Stimulated activated memory B cell treated with anti-CD40 and anti-IgM and Interleukin-4, amounts not matched to agents 10 μg/mL and 1 μg/mL and 100 μg/mL, for 72 hours (primary cell): ENCODE data around the gene OPCML.
A peak's percentile ranks its signal among the peaks of the same experiment; 100 is the strongest.

ENCODE experiments used
- ATAC-seq: fragments of 150-1000 bp; cut with Tn5 transposase; 2 replicates; pipeline ENCODE4 v1.10.0; 2021
- H3K27ac Mint-ChIP-seq: one replicate; pipeline ENCODE4 v1.8.0; 2022; ENCODE audit warnings: mild to moderate bottlenecking, mixed read lengths
- H3K27me3 Mint-ChIP-seq: one replicate; pipeline ENCODE4 v1.8.0; 2022; ENCODE audit warnings: mixed read lengths
- H3K36me3 Mint-ChIP-seq: one replicate; pipeline ENCODE4 v1.8.0; 2022; ENCODE audit warnings: mixed read lengths
- H3K4me1 Mint-ChIP-seq: one replicate; pipeline ENCODE4 v1.8.0; 2022; ENCODE audit warnings: mixed read lengths
- H3K4me3 Mint-ChIP-seq: one replicate; pipeline ENCODE4 v1.8.0; 2022; ENCODE audit warnings: mild to moderate bottlenecking, moderate library complexity, mixed read lengths
- H3K9me3 Mint-ChIP-seq: one replicate; pipeline ENCODE4 v1.8.0; 2022; ENCODE audit warnings: mixed read lengths

The OPCML gene

GRCh38 chr11:133147625-133148024, 384.7 kb downstream of the OPCML start:
- no peak overlapping the region for H3K4me3 Mint-ChIP-seq
- H3K27me3 Mint-ChIP-seq: no peaks in the 10 kb centered on the region
- H3K27ac Mint-ChIP-seq: no peak overlapping the region
- H3K4me1 Mint-ChIP-seq: no peaks in the 10 kb centered on the region
- no peaks in the 10 kb centered on the region for H3K36me3 Mint-ChIP-seq
- no peak for ATAC-seq
- H3K9me3 Mint-ChIP-seq: peaks cover 4% of the 10 kb centered on the region

DNA sequence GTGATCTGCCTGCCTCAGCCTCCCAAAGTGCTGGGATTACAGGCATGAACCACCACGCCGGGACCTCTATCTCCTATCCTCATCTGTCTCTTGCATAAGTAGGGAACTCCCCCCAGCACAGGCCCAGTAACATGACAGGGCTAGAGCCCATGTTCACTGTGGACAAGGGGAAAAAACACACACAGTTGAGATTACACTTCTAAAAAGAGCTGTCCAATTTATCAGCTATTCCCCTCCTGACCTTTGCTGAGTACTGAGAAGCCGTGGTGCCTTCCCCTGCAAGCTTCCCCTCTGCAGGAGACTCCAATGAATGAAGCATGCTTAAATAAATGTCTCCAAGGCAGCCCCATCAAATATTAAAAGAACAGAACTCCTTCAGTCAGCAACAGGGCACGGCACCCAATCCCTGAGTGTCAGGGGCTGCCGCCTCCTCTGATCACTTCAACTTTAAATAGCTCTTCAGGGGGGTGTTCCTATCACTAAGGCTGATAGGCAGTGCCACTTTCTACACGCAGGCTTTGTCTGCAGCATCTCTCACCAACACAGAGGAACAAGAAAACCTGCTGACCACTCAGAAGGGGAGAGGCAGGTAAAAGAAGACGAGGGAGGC, 385.5 kb downstream of the OPCML start:
- H3K27ac Mint-ChIP-seq: no peak overlapping the region
- H3K4me3 Mint-ChIP-seq: no peak overlapping the region
- peaks cover 4% of the 10 kb centered on the region for H3K9me3 Mint-ChIP-seq
- no peaks in the 10 kb centered on the region for H3K27me3 Mint-ChIP-seq
- ATAC-seq: no peak
- H3K36me3 Mint-ChIP-seq: no peaks in the 10 kb centered on the region
- H3K4me1 Mint-ChIP-seq: no peaks in the 10 kb centered on the region

DNA sequence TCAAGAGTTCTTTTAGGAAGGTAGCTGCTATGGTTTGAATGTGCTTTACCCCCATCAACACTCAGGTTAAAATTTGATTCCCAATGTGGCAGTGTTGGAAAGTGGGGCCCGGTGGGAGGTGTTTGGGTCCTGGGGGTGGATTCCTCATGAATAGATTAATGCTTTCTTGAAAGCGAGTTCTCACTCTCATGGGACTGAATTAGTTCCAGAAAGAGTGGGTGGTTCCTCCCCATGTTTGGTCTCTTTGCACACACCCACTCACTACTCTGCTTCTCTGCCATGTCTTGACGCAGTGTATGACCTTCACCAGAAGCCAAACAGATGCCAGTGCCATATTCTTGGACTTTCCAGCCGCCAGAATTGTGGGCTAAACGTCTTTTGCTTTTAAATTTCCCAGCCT, 394.4 kb downstream of the OPCML start:
- Mint-ChIP-seq H3K27ac (no peak overlapping the region), H3K9me3 (peaks cover 10% of the 10 kb centered on the region), H3K27me3 (no peaks in the 10 kb centered on the region), H3K4me3 (no peak overlapping the region), H3K36me3 (no peaks in the 10 kb centered on the region), H3K4me1 (no peaks in the 10 kb centered on the region)
- no peak for ATAC-seq

DNA sequence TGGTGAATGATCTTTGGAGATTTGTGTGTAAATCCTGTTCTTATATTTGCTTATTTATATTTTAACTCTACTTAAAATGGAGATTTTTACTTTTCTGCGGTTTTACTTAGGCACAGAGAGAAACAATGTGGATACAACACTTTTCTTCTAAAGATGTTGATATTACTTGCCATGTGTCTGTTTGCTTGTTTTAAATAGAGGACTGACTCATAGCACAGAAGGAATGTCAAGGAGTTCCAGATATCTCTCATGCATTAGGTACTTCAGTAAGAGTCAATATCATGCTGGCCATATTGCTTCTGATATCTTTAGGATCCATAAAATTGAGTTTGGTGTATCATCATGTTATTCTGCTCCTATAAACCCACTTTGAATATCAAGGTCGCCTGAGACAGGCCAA, 395.0 kb downstream of the OPCML start:
- Mint-ChIP-seq H3K4me3 (no peak overlapping the region), H3K4me1 (no peaks in the 10 kb centered on the region), H3K27me3 (no peaks in the 10 kb centered on the region), H3K36me3 (no peaks in the 10 kb centered on the region), H3K9me3 (peaks cover 10% of the 10 kb centered on the region), H3K27ac (no peak overlapping the region)
- no peak for ATAC-seq

- H3K36me3 Mint-ChIP-seq: no peaks in the 10 kb centered on the region
- ATAC-seq: no peak
Measured at GRCh38 chr11:133136376-133136775, 395.9 kb downstream of the OPCML start.

GRCh38 chr11:133134314-133135173, 397.8 kb downstream of the OPCML start:
- H3K4me3 Mint-ChIP-seq: no peak overlapping the region
- no peaks in the 10 kb centered on the region for H3K27me3 Mint-ChIP-seq
- ATAC-seq: peak; percentile 59
- H3K9me3 Mint-ChIP-seq: no peaks in the 10 kb centered on the region
- H3K27ac Mint-ChIP-seq: no peak overlapping the region
- no peaks in the 10 kb centered on the region for H3K36me3 Mint-ChIP-seq
- H3K4me1 Mint-ChIP-seq: no peaks in the 10 kb centered on the region

More at GRCh38 chr11:133136376-133136775, 395.9 kb downstream of the OPCML start:
- no peaks in the 10 kb centered on the region for H3K27me3 Mint-ChIP-seq
- no peak overlapping the region for H3K4me3 Mint-ChIP-seq
- H3K27ac Mint-ChIP-seq: no peak overlapping the region
- peaks cover 5% of the 10 kb centered on the region for H3K9me3 Mint-ChIP-seq
- H3K4me1 Mint-ChIP-seq: no peaks in the 10 kb centered on the region

- Mint-ChIP-seq H3K9me3 (no peaks in the 10 kb centered on the region), H3K27ac (no peak overlapping the region), H3K4me3 (no peak overlapping the region), H3K27me3 (no peaks in the 10 kb centered on the region), H3K36me3 (no peaks in the 10 kb centered on the region), H3K4me1 (no peaks in the 10 kb centered on the region)
- ATAC-seq: no peak
Measured at GRCh38 chr11:133133606-133134005, 398.7 kb downstream of the OPCML start.

- Mint-ChIP-seq H3K4me3 (no peak overlapping the region), H3K9me3 (no peaks in the 10 kb centered on the region), H3K27ac (no peak overlapping the region), H3K27me3 (no peaks in the 10 kb centered on the region), H3K4me1 (no peaks in the 10 kb centered on the region), H3K36me3 (no peaks in the 10 kb centered on the region)
- ATAC-seq: no peak
Measured at GRCh38 chr11:133133050-133133449, 399.3 kb downstream of the OPCML start.

DNA sequence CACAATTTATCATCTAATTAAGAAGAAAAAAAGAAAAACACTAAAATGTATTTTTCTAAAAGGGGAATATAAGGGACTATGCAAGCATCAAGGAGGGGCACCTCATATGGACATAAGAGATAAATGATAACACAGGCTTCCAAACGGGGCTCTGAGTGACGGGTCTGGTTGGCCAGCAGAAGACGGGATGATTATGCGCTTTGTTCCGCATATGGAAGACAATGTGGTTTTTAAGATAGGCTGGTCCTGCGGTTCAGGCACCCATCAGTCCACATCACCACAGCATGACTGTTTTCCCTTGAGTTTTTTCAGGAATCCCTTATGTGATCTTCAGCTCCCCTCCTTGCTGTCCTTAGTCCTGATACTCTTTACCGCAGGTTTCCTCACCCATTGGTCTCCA, 404.6 kb downstream of the OPCML start:
- no peaks in the 10 kb centered on the region for H3K36me3 Mint-ChIP-seq
- no peaks in the 10 kb centered on the region for H3K27me3 Mint-ChIP-seq
- no peak overlapping the region for H3K27ac Mint-ChIP-seq
- ATAC-seq: no peak
- no peak overlapping the region for H3K4me3 Mint-ChIP-seq
- no peaks in the 10 kb centered on the region for H3K9me3 Mint-ChIP-seq
- H3K4me1 Mint-ChIP-seq: no peaks in the 10 kb centered on the region

DNA sequence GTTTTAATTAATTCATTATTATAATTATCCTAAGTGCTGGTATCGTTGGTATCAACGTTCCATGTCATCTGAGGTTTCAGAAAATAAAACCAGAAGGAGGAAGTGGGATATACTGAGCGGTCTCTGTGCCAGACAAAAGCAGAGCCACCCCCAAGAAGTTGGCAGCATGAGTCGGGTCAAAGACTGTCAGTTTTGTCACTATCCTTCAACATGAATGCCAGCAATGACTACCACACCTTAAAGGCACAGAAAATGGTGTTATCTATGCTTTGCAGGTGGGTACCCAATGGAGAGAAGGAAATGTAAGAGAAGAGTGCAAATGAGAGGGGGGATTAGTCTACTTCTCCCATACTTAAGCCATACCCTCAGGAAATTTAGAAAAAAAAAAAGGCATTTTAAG, 408.5 kb downstream of the OPCML start:
- H3K9me3 Mint-ChIP-seq: no peaks in the 10 kb centered on the region
- H3K4me1 Mint-ChIP-seq: no peaks in the 10 kb centered on the region
- ATAC-seq: no peak
- no peak overlapping the region for H3K27ac Mint-ChIP-seq
- H3K4me3 Mint-ChIP-seq: no peak overlapping the region
- H3K36me3 Mint-ChIP-seq: no peaks in the 10 kb centered on the region
- no peaks in the 10 kb centered on the region for H3K27me3 Mint-ChIP-seq

DNA sequence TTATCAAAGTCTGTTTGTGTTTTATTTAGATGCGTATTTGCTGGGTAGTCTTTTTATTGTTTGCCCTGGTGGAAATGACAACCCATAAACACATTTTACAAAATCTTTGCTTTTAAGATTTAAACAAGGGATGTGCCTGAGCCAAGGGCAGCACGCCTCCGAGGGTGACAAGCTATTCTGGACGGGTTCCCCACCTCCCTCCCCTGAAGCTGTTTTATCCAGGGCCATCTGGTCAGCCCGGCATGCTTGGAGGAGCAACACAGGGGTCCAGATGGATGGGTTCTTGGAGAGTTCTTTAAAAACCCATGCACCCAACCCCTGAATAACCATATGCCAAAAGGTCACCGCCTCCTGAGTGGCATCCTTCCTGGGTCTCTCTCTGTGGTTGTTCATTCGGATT, 408.9 kb downstream of the OPCML start:
- Mint-ChIP-seq H3K27me3 (no peaks in the 10 kb centered on the region), H3K36me3 (no peaks in the 10 kb centered on the region), H3K4me3 (no peak overlapping the region), H3K4me1 (no peaks in the 10 kb centered on the region), H3K27ac (no peak overlapping the region), H3K9me3 (no peaks in the 10 kb centered on the region)
- ATAC-seq: no peak

DNA sequence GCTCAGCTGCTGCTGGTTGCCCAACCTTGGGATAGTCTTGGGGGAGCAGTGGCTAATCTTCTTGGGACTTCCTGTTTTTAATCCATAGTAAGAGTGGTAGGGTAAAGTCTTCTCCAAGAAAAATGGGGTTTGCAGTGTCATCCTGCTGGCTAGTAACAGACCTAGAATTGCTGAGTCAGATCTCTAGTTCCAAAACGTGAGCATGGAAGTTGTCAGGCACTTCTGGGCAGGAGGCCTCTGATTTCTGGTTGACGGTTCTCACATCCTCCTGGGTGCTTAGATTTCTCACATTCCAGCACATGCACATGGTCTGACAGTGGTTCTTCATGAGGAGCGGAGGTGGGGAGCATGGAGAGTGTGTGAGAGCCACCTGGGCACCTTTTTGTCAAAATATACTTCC, 410.0 kb downstream of the OPCML start:
- H3K9me3 Mint-ChIP-seq: no peaks in the 10 kb centered on the region
- no peaks in the 10 kb centered on the region for H3K27me3 Mint-ChIP-seq
- no peak for ATAC-seq
- no peak overlapping the region for H3K27ac Mint-ChIP-seq
- no peaks in the 10 kb centered on the region for H3K36me3 Mint-ChIP-seq
- no peak overlapping the region for H3K4me3 Mint-ChIP-seq
- H3K4me1 Mint-ChIP-seq: no peaks in the 10 kb centered on the region

- no peak for ATAC-seq
- no peaks in the 10 kb centered on the region for H3K36me3 Mint-ChIP-seq
- H3K9me3 Mint-ChIP-seq: peaks cover 2% of the 10 kb centered on the region
- H3K4me1 Mint-ChIP-seq: no peaks in the 10 kb centered on the region
- no peak overlapping the region for H3K4me3 Mint-ChIP-seq
- no peaks in the 10 kb centered on the region for H3K27me3 Mint-ChIP-seq
- H3K27ac Mint-ChIP-seq: no peak overlapping the region
Measured at GRCh38 chr11:133118563-133119268, 413.6 kb downstream of the OPCML start.

DNA sequence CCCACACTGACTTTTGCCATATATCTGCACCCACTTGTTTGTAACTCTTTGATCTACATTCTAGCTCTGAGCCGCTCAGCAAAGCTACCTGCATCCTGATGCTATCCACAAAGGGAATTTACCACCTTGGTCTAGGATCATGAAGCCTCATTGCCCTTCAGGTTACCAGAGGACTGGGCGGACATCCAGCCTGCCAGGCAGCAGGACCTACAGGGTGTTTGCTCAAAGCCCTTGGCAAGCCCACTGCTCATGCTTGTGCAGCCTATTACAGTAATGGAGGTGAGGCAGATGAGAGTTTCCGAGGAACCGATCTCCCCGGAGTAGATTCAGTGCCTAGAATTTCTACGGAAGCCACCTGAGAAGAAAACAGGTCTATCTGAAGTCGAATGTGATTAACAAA, 417.2 kb downstream of the OPCML start:
- H3K27me3 Mint-ChIP-seq: no peaks in the 10 kb centered on the region
- H3K27ac Mint-ChIP-seq: no peak overlapping the region
- no peak overlapping the region for H3K4me3 Mint-ChIP-seq
- ATAC-seq: no peak
- peaks cover 2% of the 10 kb centered on the region for H3K9me3 Mint-ChIP-seq
- H3K36me3 Mint-ChIP-seq: no peaks in the 10 kb centered on the region
- H3K4me1 Mint-ChIP-seq: no peaks in the 10 kb centered on the region

DNA sequence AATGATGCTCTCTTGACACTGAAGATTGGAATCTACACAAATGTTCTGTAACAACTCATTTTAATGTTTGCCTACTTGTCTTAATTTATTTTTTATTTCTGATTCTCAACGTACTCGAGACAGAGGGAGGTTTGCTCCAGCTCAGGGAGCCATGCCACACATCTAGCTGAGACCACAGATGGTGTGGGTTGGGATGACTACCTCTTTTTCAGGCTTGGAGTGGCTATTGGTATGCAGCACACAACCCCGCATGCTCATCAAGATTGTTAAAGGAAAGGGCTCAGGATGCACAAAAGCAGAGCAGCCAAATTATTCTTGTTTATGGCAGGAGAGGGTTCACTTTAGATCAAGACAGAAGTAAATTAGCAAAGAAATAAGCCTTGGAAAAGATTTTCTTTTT, 424.5 kb downstream of the OPCML start:
- Mint-ChIP-seq H3K9me3 (peaks cover 2% of the 10 kb centered on the region), H3K27me3 (no peaks in the 10 kb centered on the region), H3K36me3 (no peaks in the 10 kb centered on the region), H3K4me1 (no peaks in the 10 kb centered on the region), H3K27ac (no peak overlapping the region), H3K4me3 (no peak overlapping the region)
- ATAC-seq: no peak

GRCh38 chr11:133107136-133107535, 425.2 kb downstream of the OPCML start:
- Mint-ChIP-seq H3K36me3 (no peaks in the 10 kb centered on the region), H3K27ac (no peak overlapping the region), H3K4me3 (no peak overlapping the region), H3K9me3 (peaks cover 2% of the 10 kb centered on the region), H3K27me3 (no peaks in the 10 kb centered on the region), H3K4me1 (no peaks in the 10 kb centered on the region)
- ATAC-seq: no peak
